Measurements from ENCODE around the gene NCK2.

The NCK2 gene

DNA sequence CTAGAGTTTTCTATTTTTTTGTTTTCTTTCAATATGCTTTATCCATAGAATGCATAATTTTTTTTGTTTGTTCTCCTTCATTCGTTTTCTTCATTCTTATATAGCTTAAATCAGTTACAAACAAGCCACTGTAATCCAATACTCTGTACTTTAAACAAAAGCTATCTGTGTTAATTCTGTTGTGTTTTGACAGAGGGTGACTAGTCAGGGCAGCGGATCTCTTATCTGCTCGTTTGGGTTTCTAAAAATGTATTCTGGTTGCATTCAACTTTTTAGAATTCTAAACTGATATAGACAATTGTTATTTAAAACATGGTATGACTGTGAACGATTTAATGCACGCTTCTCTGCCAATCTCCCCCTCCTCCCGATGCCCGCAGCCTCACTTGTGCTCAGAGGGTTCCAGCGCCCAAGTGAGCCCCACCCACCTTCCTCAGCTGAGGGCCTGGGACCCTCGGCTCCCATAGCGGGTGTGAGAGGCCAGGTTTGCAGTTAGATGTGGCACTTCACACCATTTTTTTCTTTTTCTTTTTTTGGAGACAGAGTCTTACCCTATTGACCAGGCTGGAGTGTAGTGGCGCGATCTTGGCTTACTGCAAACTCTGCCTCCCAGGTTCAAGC lies 44.1 kb downstream of the NCK2 start:
- H3K4me3 ChIP-seq (ENCODE audit: low read depth, low read length): no peak overlapping the region
- no peak for DNase-seq (ENCODE audit: low read depth)
- TF ChIP-seq, protein P1, sequence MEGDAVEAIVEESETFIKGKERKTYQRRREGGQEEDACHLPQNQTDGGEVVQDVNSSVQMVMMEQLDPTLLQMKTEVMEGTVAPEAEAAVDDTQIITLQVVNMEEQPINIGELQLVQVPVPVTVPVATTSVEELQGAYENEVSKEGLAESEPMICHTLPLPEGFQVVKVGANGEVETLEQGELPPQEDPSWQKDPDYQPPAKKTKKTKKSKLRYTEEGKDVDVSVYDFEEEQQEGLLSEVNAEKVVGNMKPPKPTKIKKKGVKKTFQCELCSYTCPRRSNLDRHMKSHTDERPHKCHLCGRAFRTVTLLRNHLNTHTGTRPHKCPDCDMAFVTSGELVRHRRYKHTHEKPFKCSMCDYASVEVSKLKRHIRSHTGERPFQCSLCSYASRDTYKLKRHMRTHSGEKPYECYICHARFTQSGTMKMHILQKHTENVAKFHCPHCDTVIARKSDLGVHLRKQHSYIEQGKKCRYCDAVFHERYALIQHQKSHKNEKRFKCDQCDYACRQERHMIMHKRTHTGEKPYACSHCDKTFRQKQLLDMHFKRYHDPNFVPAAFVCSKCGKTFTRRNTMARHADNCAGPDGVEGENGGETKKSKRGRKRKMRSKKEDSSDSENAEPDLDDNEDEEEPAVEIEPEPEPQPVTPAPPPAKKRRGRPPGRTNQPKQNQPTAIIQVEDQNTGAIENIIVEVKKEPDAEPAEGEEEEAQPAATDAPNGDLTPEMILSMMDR (IDR thresholded peaks at IDR 0.05; ENCODE audit: low read depth, low read length, missing control alignments): no peak

DNA sequence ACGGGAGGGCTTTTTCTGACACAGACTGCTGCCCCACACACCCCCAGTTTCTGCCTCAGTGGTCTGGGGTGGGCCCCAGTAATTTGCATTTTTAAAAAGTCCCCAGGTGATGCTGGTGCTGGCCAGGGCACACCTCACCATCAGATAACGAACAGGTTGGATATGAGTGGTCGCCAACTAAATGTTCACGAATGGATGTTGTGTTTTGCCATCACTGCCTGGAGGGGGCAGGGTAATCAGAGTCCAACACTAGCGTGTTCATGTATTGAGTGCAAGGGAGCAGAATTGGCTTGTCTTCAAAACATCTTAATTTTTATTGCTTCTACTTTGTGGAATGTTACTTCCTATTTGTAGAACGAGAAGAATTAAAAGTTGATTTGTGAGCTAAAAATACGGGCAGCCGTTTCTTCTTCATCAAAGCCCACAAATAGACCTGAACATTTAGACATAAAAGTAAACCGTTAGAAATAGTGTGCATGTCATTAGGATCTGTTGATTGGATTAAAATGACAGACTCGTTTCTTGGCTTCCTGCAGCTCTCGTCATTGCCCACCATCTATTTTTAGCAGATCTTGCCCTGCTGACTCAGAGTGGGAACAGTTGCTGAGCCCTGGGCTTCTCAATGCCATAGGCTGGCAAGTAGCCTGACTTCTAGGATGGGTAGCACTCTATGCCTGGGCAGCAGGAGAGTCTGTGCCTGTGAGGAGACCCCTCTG lies 45.2 kb downstream of the NCK2 start:
- peak overlapping the region; percentile 3; the same call in 1 of the 2 replicates for H3K4me3 ChIP-seq (ENCODE audit: low read depth, low read length)
- no peak for DNase-seq (ENCODE audit: low read depth)

DNA sequence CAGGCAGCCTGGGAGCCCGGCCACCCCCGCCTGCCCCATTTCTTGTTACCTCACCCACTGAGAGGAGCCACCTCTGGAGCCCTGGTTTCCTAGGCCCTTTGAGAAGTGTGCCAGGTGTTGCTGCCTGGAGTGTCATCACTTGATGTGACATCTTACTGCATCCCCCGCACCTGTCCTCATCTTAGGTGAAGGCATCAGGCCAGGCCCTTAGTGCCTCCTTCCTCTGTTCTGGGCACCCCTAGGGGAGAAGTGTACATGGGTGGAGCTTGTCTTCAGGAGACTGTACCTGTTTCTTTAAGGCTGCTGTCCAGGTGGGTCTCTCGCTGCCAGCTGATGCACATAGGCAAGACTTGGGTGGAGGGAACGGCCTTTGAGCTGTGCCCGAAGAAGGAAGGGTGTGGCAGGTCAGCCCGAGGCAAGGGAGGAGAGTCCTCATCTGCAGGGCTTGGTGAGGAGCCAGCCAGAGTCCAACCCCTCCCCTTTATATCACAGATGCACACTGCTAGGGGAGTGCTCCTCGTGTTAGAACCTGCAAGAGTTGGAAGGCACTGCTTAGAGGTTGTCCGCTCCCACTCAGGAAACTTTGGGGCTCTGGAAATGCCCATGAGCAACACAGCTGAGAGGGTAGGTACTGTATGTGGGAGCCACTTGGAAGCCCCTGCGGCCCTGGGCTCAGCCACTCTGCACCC lies 45.9 kb downstream of the NCK2 start:
- H3K4me3 ChIP-seq (ENCODE audit: low read depth, low read length): no peak overlapping the region
- no peak for DNase-seq (ENCODE audit: low read depth)
- TF ChIP-seq, protein P1 (IDR thresholded peaks at IDR 0.05; ENCODE audit: low read depth, low read length, missing control alignments): no peak

More for the DNA sequence above, 45.2 kb downstream of the NCK2 start:
- TF ChIP-seq, protein P1 (IDR thresholded peaks at IDR 0.05; ENCODE audit: low read depth, low read length, missing control alignments): peak; percentile 43

DNA sequence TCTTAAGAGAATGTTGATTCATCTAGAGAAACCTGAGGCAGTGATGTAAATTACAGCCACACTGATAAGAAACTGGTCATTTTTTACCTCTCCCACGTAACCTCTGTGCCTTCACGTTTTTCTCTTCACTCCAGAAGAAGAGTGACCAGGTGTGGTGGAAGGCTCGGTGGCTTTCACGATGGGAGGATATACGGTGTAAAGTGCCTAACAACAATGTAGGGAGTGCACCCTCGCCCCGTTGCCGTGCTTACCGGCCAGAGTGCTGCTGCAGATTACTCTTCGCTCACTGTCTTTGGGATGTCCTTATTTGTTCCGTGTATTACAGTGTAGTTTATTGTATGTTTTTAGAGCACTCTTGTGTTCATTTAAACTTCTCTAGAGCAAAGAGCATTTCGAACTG lies 46.5 kb downstream of the NCK2 start:
- TF ChIP-seq, protein P1 (IDR thresholded peaks at IDR 0.05; ENCODE audit: low read depth, low read length, missing control alignments): no peak
- DNase-seq (ENCODE audit: low read depth): no peak
- H3K4me3 ChIP-seq (ENCODE audit: low read depth, low read length): no peak overlapping the region

DNA sequence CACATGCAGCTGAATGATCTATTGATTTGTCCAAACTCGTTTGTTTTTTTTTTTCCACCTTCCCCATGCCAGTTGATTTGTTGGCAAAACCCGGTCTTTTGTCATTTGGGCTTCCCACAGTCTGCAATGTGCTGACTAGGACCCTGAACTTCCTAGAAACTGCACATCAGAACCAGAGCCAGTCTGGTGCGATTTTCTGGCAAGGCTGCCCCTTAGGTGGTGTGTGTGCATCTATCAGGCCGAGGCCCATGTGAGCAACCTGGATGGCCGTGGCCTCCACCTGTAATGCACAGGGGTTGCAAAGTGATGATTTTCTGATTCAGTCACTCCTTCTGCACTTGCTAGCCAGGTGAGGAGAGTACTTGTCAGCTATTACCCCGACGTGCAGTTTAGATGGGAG lies 47.8 kb downstream of the NCK2 start:
- H3K4me3 ChIP-seq (ENCODE audit: low read depth, low read length): no peak overlapping the region
- no peak for DNase-seq (ENCODE audit: low read depth)
- TF ChIP-seq, protein P1 (IDR thresholded peaks at IDR 0.05; ENCODE audit: low read depth, low read length, missing control alignments): no peak

DNA sequence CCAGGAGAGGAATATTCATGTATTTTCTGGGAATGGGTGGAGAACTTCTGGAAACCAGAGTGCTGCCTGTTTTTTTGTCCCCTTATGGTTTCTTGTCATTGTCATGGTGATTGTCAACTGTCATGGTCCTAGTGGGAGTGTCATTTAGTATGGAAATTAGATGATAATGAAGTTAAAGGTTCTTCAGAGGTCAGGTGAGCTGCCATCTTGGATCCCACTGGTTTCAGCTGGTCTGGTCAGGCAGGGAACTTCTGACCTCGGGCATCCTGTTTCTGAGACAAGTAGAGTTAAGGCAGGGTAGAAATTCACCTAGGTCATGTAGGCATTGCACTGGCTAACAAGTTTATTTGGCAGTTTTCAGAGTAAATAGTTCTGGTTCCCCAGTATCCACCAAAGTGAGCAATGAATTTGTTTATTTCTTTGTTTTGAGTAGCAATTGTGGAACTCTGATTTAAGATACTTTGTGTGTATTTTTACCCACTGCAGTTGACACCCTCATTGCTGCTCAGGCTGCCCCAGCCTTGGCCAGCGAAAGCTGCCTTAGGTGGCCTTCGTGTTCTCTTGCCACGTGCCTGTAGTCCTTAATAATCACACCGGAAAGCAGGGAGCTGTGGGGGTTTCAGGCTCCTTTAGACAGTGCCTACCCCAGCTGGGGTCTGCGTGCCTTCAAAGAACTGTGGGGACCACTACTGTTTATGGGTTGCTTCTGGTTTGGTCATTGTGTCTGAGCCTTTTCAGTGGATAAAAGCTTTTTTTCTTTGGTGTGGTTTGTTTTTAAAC lies 48.7 kb downstream of the NCK2 start:
- no peak overlapping the region for H3K4me3 ChIP-seq (ENCODE audit: low read depth, low read length)
- DNase-seq (ENCODE audit: low read depth): no peak
- TF ChIP-seq, protein P1 (IDR thresholded peaks at IDR 0.05; ENCODE audit: low read depth, low read length, missing control alignments): no peak
